SK-N-MC (cell line): ENCODE data around the gene ZBTB20.

Source experiments
- DNase-seq: peaks from one replicate; pipeline ENCODE4 v3.0.0-alpha.2; 2011; ENCODE audit warnings: low read depth, low spot score
- H3K27ac ChIP-seq: fragments of 200-600 bp; sonication (generic); 2 replicates; pipeline ENCODE4 v1.5.1; 2016; ENCODE audit warnings: mixed run types
- H3K36me3 ChIP-seq: fragments of 200-600 bp; sonication (generic); 2 replicates; pipeline ENCODE4 v1.6.1; 2017; ENCODE audit warnings: antibody characterized with exemption, low read length, mixed read lengths; ENCODE audit not compliant: insufficient read depth
- H3K4me3 ChIP-seq: fragments of 200-600 bp; sonication (generic); 2 replicates; pipeline ENCODE4 v1.5.1; 2016
- H3K9ac ChIP-seq: fragments of 200-600 bp; sonication (generic); 2 replicates; pipeline ENCODE4 v1.8.0; 2017; ENCODE audit warnings: mixed run types, mixed read lengths; ENCODE audit not compliant: insufficient read length
- H3K9me3 ChIP-seq: fragments of 200-600 bp; sonication (generic); 2 replicates; pipeline ENCODE4 v1.6.1; 2017; ENCODE audit warnings: low read depth, mild to moderate bottlenecking, antibody characterized with exemption, low read length, moderate library complexity, mixed read lengths
- EZH2 ChIP-seq: fragments of 200-600 bp; sonication (generic); IDR thresholded peaks from one replicate; pipeline ENCODE4 v1.6.1; 2017; ENCODE audit warnings: antibody characterized with exemption
- FOXP2 ChIP-seq: optimal IDR thresholded peaks from 2 replicates; pipeline ENCODE3; 2011; ENCODE audit warnings: mild to moderate bottlenecking, moderate library complexity; ENCODE audit not compliant: insufficient read depth; ENCODE audit errors: extremely low read length, control extremely low read depth
- POLR2AphosphoS5 ChIP-seq: IDR thresholded peaks from 2 replicates; pipeline ENCODE4 v1.6.1; 2012; ENCODE audit warnings: mild to moderate bottlenecking, low read depth, low read length, borderline replicate concordance

The ZBTB20 gene

DNA sequence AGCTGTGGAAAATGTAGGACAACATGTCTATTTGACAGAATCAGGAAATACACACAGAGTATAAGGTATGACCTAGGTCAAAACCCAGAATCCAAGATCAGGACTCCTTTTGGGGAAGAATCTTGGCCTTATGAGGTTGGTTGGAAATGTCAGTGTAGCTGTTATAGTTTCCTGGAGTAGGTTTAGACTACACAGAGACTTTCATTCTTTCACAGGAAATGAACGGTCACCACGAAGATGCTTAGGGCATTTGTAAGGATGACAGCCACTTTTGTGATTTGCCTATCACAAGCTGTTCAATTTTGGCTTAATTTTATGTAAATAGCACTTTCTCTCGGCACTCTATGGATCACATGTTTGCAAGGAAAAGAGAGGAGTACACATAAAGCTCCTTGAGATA lies 18.6 kb upstream of the ZBTB20 start:
- TF ChIP-seq POLR2AphosphoS5 (no peak), FOXP2 (no peak), EZH2 (no peak)
- H3K27ac ChIP-seq, result no peak overlapping the region

GRCh38 chr3:115165266-115165665 lies 18.2 kb upstream of the ZBTB20 start:
- DNase-seq, result no peak
- Histone ChIP-seq H3K9ac (no peak overlapping the region), H3K27ac (no peak overlapping the region), H3K9me3 (no peaks in the 10 kb centered on the region), H3K36me3 (no peaks in the 10 kb centered on the region), H3K4me3 (no peak overlapping the region)
- TF ChIP-seq POLR2AphosphoS5, result no peak
- no peak for TF ChIP-seq FOXP2
- no peak for TF ChIP-seq EZH2

More for the DNA sequence above, 18.6 kb upstream of the ZBTB20 start:
- no peaks in the 10 kb centered on the region for H3K9me3 ChIP-seq
- H3K4me3 ChIP-seq, result no peak overlapping the region
- DNase-seq, result no peak
- no peak overlapping the region for H3K9ac ChIP-seq
- no peaks in the 10 kb centered on the region for H3K36me3 ChIP-seq

GRCh38 chr3:115164374-115165221 lies 17.5 kb upstream of the ZBTB20 start:
- DNase-seq, result no peak
- no peaks in the 10 kb centered on the region for H3K9me3 ChIP-seq
- no peak overlapping the region for H3K4me3 ChIP-seq
- H3K27ac ChIP-seq, result no peak overlapping the region
- H3K36me3 ChIP-seq, result no peaks in the 10 kb centered on the region
- TF ChIP-seq EZH2 (no peak), FOXP2 (no peak), POLR2AphosphoS5 (no peak)
- H3K9ac ChIP-seq, result no peak overlapping the region

GRCh38 chr3:115162759-115163158 lies 15.7 kb upstream of the ZBTB20 start:
- H3K9ac ChIP-seq, result no peak overlapping the region
- H3K4me3 ChIP-seq, result no peak overlapping the region
- no peaks in the 10 kb centered on the region for H3K36me3 ChIP-seq
- no peaks in the 10 kb centered on the region for H3K9me3 ChIP-seq
- no peak for DNase-seq
- TF ChIP-seq POLR2AphosphoS5, result no peak
- H3K27ac ChIP-seq, result no peak overlapping the region

DNA sequence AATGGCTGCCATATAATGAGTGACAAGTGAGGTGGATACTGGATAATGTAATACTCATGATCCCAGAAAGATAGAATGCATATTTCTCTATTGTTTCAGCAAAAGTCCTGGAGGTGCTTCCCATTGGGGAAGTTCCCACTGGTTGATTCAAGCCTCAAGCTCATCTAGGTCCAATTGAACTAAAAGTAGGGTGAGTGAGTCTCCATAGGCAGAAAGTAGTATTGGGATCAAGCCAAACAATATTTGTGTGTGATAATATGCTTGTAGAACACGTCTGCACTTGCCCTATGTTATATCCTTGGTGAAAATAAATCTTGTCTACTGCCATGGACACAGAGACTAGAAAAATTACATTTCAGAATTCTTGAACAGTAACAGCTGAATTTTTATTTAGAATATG lies 14.8 kb upstream of the ZBTB20 start:
- H3K36me3 ChIP-seq, result no peaks in the 10 kb centered on the region
- H3K4me3 ChIP-seq, result no peak overlapping the region
- no peak overlapping the region for H3K27ac ChIP-seq
- DNase-seq, result no peak
- no peak for TF ChIP-seq EZH2
- no peak for TF ChIP-seq FOXP2
- H3K9me3 ChIP-seq, result no peaks in the 10 kb centered on the region
- H3K9ac ChIP-seq, result no peak overlapping the region

DNA sequence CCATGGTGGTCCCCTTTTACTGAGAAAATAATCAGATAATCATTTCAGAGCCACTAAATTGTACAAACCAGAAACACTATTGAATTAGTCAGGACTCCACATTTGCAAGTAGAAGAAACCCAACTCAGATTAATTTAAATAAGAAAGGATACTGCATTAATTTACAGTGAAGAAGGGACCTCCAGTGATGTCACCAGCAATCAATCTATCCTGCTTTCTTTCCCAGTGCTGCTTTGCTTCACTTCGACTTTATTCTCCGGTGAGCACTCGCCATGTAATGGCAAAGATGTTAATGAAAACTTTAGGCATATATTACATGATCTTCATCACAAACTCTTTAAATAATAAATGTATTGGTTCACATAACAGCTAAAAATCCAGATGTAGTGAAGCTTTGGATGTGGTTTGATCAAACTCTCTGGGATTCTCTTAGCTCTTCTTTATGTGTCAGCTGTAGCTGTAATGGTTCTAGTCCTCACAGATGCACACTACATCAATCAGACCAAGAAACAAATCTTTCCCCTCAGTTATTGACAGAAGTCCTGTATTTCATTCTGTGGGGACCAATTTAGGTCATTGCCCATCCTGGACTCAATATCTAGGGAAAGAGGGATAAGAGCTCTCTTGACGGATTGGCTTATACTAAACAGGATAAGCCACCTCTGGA lies 14.2 kb upstream of the ZBTB20 start:
- Histone ChIP-seq H3K9me3 (no peaks in the 10 kb centered on the region), H3K36me3 (no peaks in the 10 kb centered on the region), H3K4me3 (no peak overlapping the region), H3K9ac (no peak overlapping the region), H3K27ac (no peak overlapping the region)
- TF ChIP-seq EZH2 (no peak), POLR2AphosphoS5 (no peak), FOXP2 (no peak)
- no peak for DNase-seq

DNA sequence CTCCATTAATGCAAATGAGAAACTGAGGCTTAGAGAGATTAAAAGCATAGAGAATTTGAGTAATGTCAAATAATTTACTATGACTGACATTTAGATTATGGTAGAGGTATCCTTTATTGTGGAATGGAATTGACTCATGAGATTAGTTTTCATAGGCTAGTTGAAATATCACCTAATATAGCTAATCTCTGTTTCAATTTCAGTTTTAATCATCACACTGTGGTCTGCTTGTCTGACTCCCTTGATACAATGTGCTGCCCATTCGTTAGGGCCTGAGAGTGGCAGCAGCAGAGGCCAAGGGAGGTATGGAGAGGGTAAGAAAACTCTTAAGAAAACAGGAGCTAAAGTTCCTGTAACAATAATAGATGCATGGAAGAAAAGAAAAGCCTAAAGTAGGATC lies 13.2 kb upstream of the ZBTB20 start:
- no peak overlapping the region for H3K4me3 ChIP-seq
- H3K36me3 ChIP-seq, result no peaks in the 10 kb centered on the region
- H3K9ac ChIP-seq, result no peak overlapping the region
- no peak overlapping the region for H3K27ac ChIP-seq
- H3K9me3 ChIP-seq, result no peaks in the 10 kb centered on the region
- TF ChIP-seq FOXP2, result no peak
- no peak for TF ChIP-seq POLR2AphosphoS5
- no peak for TF ChIP-seq EZH2
- DNase-seq, result no peak

DNA sequence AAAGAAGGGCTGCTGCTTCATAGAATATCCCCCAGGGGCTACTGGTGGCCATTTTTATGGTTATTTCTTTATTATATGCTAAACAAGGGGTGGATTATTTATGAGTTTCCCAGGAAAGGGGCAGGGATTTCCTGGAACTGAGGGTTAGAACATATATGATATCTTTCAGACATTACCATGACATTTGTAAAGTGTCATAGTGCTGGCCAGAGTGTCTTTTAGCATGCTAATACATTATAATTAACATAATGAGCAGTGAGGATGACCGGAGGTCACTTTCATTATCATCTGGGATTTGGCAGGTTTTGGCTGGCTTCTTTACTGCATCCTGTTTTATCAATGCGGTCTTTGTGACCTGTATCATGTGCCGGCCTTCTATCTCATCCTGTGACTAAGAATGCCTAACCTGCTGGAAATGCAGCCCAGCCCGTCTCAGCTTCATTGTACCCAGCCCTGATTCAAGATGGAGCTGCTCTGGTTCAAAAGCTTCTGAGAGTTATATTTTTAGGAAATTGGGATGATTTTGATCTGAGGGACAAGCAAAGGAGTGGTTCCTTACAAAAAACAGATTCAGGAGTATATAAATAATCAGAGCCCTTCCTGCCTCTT lies 9.1 kb upstream of the ZBTB20 start:
- no peak for DNase-seq
- H3K27ac ChIP-seq, result no peak overlapping the region
- H3K4me3 ChIP-seq, result no peak overlapping the region
- H3K9me3 ChIP-seq, result no peaks in the 10 kb centered on the region
- H3K36me3 ChIP-seq, result no peaks in the 10 kb centered on the region
- TF ChIP-seq FOXP2 (no peak), POLR2AphosphoS5 (no peak), EZH2 (no peak)
- no peak overlapping the region for H3K9ac ChIP-seq
